HepG2 (cell line): ENCODE measurements around the gene PRAMEF4.
"Not testable (repeated sequence)": the region's sequence is repeated elsewhere in the genome, so short reads cannot be mapped to it uniquely, and the experiment has no call there.

Experiments used
- CC2D1A ChIP-seq: sonication (generic); formaldehyde crosslinking; IDR thresholded peaks from 2 replicates; pipeline ENCODE4 v1.8.1; 2023; ENCODE audit warnings: mild to moderate bottlenecking, missing genetic modification reagents
- TCF7L2 ChIP-seq: IDR thresholded peaks from 2 replicates; pipeline ENCODE4 v1.6.1; 2011; ENCODE audit warnings: mild to moderate bottlenecking, low read depth, low read length, moderate library complexity
- ZNF256 ChIP-seq: sonication (generic); formaldehyde crosslinking; conservative IDR thresholded peaks from 2 replicates; pipeline ENCODE4 v1.4.0; 2020; ENCODE audit warnings: missing genetic modification reagents
- ZNF570 ChIP-seq: sonication (generic); formaldehyde crosslinking; IDR thresholded peaks from 2 replicates; pipeline ENCODE4 v1.4.0; 2020; ENCODE audit warnings: mild to moderate bottlenecking, missing genetic modification reagents, borderline replicate concordance

DNA sequence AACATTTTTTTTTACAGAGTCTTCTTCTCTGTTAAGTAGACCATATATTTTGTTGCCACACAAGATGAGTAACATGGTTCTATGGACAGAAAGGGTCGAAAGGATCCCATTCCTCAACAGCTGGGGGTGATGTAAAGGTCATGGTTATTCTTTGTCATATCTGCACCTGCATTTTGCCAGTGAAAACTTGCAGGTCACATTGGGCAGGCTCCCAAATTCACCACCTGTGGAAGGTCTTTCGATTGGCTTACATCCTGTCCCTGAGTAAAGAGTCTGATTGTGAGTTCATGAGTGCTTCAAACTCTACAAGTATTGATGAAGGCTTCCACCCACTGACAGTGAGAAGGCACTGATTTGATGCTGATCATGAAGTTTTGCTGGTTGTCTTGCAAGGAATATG is 52.8 kb downstream of the PRAMEF4 start:
- not testable (repeated sequence) for TF ChIP-seq CC2D1A (CRISPR knock-in tag); ZNF256 (CRISPR knock-in tag); TCF7L2; ZNF570 (CRISPR knock-in tag)
